Peyer's patch (tissue), 4 donors: Measurements from ENCODE around the gene PTH2.

ENCODE experiments used
- POLR2A ChIP-seq, 2 donors: fragments of 450-650 bp; IDR thresholded peaks; one replicate each; pipeline ENCODE4 v1.5.1; 2017; ENCODE audit warnings: antibody characterized with exemption in 2 of 2, mild to moderate bottlenecking in 2 of 2, moderate library complexity in 2 of 2
- TF ChIP-seq, protein P1 (sequence below), 6 experiments: fragments of 450-650 bp in 4 of 6; fragments of 200-600 bp in 2 of 6; sonication (generic) in 1 of 6; IDR thresholded peaks; one replicate each; pipeline ENCODE4 v1.5.1; 2017 to 2019; ENCODE audit warnings: antibody characterized with exemption in 6 of 6, mild to moderate bottlenecking in 3 of 6, moderate library complexity in 1 of 6

- TF ChIP-seq, protein P1, sequence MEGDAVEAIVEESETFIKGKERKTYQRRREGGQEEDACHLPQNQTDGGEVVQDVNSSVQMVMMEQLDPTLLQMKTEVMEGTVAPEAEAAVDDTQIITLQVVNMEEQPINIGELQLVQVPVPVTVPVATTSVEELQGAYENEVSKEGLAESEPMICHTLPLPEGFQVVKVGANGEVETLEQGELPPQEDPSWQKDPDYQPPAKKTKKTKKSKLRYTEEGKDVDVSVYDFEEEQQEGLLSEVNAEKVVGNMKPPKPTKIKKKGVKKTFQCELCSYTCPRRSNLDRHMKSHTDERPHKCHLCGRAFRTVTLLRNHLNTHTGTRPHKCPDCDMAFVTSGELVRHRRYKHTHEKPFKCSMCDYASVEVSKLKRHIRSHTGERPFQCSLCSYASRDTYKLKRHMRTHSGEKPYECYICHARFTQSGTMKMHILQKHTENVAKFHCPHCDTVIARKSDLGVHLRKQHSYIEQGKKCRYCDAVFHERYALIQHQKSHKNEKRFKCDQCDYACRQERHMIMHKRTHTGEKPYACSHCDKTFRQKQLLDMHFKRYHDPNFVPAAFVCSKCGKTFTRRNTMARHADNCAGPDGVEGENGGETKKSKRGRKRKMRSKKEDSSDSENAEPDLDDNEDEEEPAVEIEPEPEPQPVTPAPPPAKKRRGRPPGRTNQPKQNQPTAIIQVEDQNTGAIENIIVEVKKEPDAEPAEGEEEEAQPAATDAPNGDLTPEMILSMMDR (IDR thresholded peaks at IDR 0.05): no peak
- TF ChIP-seq POLR2A (IDR thresholded peaks at IDR 0.05): no peak
Observed at GRCh38 chr19:49465371-49465770, 42.1 kb upstream of the PTH2 start.
